HEK293T (cell line): ENCODE data around the gene FBLN7.

Source experiments
- BHLHE40 ChIP-seq: fragments of 450-650 bp; IDR thresholded peaks from 2 replicates; pipeline ENCODE4 v1.6.1; 2016; ENCODE audit warnings: mild to moderate bottlenecking, moderate library complexity, borderline replicate concordance
- FOXM1 ChIP-seq: fragments of 450-650 bp; IDR thresholded peaks from 2 replicates; pipeline ENCODE4 v1.6.1; 2017; ENCODE audit warnings: mild to moderate bottlenecking, borderline replicate concordance
- HDGF ChIP-seq: fragments of 450-650 bp; IDR thresholded peaks from 2 replicates; pipeline ENCODE4 v1.6.1; 2017; ENCODE audit warnings: antibody characterized with exemption, borderline replicate concordance
- NFRKB ChIP-seq: fragments of 450-650 bp; IDR thresholded peaks from 2 replicates; pipeline ENCODE4 v1.6.1; 2016; ENCODE audit warnings: mild to moderate bottlenecking, moderate library complexity
- PKNOX1 ChIP-seq: fragments of 450-650 bp; IDR thresholded peaks from 2 replicates; pipeline ENCODE4 v1.6.1; 2016
- SP1 ChIP-seq: fragments of 450-650 bp; IDR thresholded peaks from 2 replicates; pipeline ENCODE4 v1.6.1; 2017
- SUZ12 ChIP-seq: fragments of 450-650 bp; IDR thresholded peaks from 2 replicates; pipeline ENCODE4 v1.6.1; 2016; ENCODE audit warnings: mild to moderate bottlenecking
- TARDBP ChIP-seq: fragments of 450-650 bp; IDR thresholded peaks from 2 replicates; pipeline ENCODE4 v1.6.1; 2016
- ZNF384 ChIP-seq: fragments of 450-650 bp; IDR thresholded peaks from 2 replicates; pipeline ENCODE4 v1.6.1; 2016

DNA sequence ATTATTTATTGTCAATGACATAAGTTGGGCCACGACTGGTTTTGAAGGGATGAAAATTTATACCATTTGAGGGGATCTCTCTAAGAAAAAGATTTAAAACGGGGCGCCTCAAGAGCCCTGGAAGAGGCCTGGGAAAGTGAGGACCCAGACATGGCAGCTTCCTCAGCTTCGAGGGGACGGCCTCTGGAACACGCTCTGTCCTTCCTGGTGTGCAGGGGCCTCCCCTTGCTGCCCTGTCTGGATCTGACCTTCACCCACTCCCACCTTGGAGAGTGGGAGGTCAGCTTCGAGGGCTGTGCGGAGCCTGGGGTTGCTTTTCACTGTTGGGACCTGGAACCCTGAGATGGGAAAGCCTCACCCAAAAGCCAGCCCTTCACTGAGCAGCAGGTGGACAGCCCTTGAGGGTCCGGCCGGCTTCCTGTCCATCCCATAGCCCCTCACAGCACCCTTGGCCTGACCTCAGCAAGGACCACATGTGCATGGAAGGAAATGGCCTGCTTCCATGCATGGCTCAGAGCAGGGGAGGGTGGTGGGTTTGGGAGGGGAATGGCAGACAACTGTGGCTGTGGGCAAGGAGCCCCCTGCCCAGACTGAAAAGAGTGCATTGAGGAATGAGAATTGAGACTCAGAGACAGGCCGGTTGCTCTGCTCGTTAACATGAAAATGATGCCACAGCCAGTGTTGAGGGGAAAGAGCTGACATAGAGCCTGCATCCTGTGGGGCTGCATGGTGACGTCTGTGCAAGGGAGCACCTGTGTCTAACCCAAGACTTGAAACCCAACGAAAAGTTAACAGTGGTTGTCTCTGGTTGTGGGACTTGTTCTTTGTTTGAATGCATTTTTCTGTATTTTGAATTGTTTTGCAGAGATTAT is 16.3 kb downstream of the FBLN7 start:
- no peak for TF ChIP-seq FOXM1
- no peak for TF ChIP-seq BHLHE40
- TF ChIP-seq NFRKB: no peak
- TF ChIP-seq ZNF384: no peak
- no peak for TF ChIP-seq TARDBP
- TF ChIP-seq SP1: no peak
- TF ChIP-seq HDGF: no peak
- TF ChIP-seq PKNOX1: no peak
- TF ChIP-seq SUZ12: no peak
